ENCODE results near the gene RBP2. TPM values are rescaled to one million over a fixed set of nuclear protein-coding genes. Genes with fewer than 3 reads are reported as not detected.

The RBP2 gene
- total and polyA plus RNA-seq, 2 of the 8 experiments (the other 6 are each of a cell fraction or from before 2014, with no cell fraction given): not detected

GRCh38 chr3:139491966-139492365, 15.7 kb upstream of the RBP2 start (continued):
- TF ChIP-seq MAX (IDR thresholded peaks at IDR 0.05) (no peak), HDAC6 (IDR thresholded peaks at IDR 0.05; ENCODE audit: low read depth, low read length) (no peak), SIRT6 (IDR thresholded peaks at IDR 0.05; ENCODE audit: low read length) (no peak), TAF1 (IDR thresholded peaks at IDR 0.05; ENCODE audit: low read depth, low read length) (no peak), EZH2 (IDR thresholded peaks at IDR 0.05; ENCODE audit: low read depth, low read length, severe bottlenecking) (no peak), ASH2L (IDR thresholded peaks at IDR 0.05; ENCODE audit: low read length) (peak; percentile 15), JUN (IDR thresholded peaks at IDR 0.05; ENCODE audit: low read depth, low read length) (no peak), CBX5 (IDR thresholded peaks at IDR 0.05; ENCODE audit: low read depth, low read length) (no peak), CHD7 (IDR thresholded peaks at IDR 0.05; ENCODE audit: insufficient replicate concordance, low read length) (no peak), SP1 (IDR thresholded peaks at IDR 0.05; ENCODE audit: low read depth, low read length) (no peak), KDM4A (IDR thresholded peaks at IDR 0.05; ENCODE audit: low read depth, low read length, severe bottlenecking) (peak; percentile 7), EP300 (IDR thresholded peaks at IDR 0.05; ENCODE audit: borderline replicate concordance in 1 of 2, low read depth in 2 of 2, low read length in 2 of 2) (peak in 1 of 2 experiments; percentile 32; a peak in 1 of 3 replicates)
